ENCODE measurements around the gene CHST6. TPM values are rescaled to one million over a fixed set of nuclear protein-coding genes. Genes with fewer than 3 reads are reported as not detected.
"Not testable (repeated sequence)": the region's sequence is repeated elsewhere in the genome, so short reads cannot be mapped to it uniquely, and the experiment has no call there.

CHST6 gene
- total RNA-seq, 4 donors from 2014 or later, result 0.06 to 0.36 (median 0.09) TPM; not detected in 1

GRCh38 chr16:75472908-75473877 is 22.0 kb downstream of the CHST6 start:
- ATAC-seq (ENCODE audit: low FRiP score), result no peak
- TF ChIP-seq CTCF (IDR thresholded peaks at IDR 0.05), result no peak

GRCh38 chr16:75471723-75472633 is 23.3 kb downstream of the CHST6 start:
- TF ChIP-seq CTCF (IDR thresholded peaks at IDR 0.05), result peak in 1 of 3 donors; percentile 56
- DNase-seq (ENCODE audit: low spot score), result no peak

More at GRCh38 chr16:75472908-75473877, 22.0 kb downstream of the CHST6 start:
- no peak for DNase-seq (ENCODE audit: low spot score)

GRCh38 chr16:75466760-75467159 is 28.5 kb downstream of the CHST6 start:
- no peak for TF ChIP-seq CTCF (IDR thresholded peaks at IDR 0.05)
- DNase-seq (ENCODE audit: low spot score), result no peak
- no peak for ATAC-seq (ENCODE audit: low FRiP score)

More at GRCh38 chr16:75471723-75472633, 23.3 kb downstream of the CHST6 start:
- peak; percentile 92 for ATAC-seq (ENCODE audit: low FRiP score)

DNA sequence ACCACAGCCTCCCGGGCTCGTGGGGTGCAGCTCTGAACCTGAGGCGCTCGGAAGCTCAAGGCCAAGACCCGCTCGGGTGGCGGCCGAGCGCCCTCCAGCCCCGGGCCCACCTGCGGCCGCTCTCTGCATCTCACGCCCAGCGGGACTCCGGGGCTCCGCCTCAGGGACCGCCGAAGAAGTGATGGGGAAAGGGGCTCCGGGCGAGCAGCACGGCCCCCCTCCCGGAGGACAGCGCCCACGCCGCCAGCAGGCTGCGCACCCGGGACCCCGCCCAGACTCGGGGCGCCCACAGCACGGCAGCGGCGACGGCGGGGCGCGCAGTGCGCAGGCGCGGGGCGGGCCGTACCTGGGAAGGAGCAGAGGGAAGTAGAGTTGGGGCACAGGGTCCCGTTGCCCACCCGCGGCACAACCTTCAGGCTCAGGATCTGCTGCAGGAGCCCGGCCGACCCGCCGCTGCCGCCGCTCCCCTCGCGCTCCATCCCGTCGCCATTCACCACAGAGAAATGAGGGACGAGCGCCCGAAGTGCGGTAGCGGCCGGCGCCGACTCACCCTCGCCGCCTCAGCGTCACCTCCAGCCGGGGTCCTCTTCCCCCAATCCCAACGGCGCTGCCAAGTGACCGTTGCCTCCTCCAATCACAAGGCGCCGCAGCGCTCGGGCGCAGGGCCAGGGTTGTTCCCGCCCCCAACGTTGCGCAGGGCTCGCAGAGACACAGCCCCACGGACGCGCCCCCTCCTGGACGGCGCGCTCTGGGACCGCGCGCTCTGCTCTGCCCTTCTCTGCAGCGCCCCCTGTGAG is 30.9 kb downstream of the CHST6 start, which contains the start of gene TMEM170A:
TSS of gene TMEM170A (minus strand) at position 568 of the 797 bp plus-strand sequence. CDS start at position 479, 89 bp downstream.
- ATAC-seq (ENCODE audit: low FRiP score) (peak; percentile 100), DNase-seq (ENCODE audit: low spot score) (peak; percentile 98)
- TF ChIP-seq CTCF (IDR thresholded peaks at IDR 0.05), result peak in 2 of 3 donors; percentile 99

DNA sequence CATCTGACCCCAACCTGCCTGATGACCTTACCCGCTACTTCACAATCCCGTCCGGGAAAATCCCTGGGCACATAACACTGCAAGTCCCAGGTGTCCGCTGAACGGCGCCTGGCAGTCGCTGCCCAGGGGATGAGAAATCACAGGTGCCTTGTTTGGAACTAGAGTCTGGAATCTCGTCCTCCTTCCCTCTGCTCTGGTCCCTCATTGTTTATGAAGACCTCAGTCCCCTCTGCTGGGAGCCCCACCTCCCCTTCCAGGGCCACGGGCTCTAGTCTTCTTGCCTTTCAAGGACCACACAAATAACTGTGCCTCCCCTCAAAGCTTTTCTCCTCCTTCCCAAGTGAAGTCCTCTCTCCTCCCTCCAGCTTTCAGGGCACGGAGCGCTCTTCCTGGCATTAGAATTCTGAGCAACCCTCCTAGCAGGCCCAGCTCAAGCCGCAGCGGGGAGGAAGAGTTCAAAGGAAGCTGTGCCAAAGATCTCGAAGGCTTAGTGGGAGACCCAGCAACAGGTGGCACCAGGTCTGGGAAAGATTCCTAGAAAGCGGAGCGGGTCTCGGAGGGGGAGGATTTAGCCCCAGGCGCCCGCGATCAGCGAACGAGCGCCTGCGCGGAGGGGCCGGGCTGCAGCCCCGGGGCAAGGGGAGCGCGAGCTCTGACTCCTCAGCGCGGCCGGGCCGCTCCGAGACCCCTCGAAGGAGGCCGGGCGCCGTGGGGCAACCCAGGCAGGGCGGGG is 31.7 kb downstream of the CHST6 start:
- not testable (repeated sequence) for DNase-seq (ENCODE audit: low spot score)
- peak; percentile 22 for ATAC-seq (ENCODE audit: low FRiP score)

GRCh38 chr16:75462806-75463205 is 32.4 kb downstream of the CHST6 start:
- DNase-seq (ENCODE audit: low spot score), result no peak
- no peak for ATAC-seq (ENCODE audit: low FRiP score)
- no peak for TF ChIP-seq CTCF (IDR thresholded peaks at IDR 0.05)
